Head of caudate nucleus (tissue), 42 donors: ENCODE results near the gene TCTN2.
A peak's percentile ranks its signal among the peaks of the same experiment; 100 is the strongest.

ENCODE experiments used
- DNase-seq, 42 donors: peaks; one replicate each; pipeline versions ENCODE4 v3.0.0 to v3.0.0-alpha.2; 2020 to 2021; ENCODE audit warnings: mixed read lengths in 7 of 42
- intact Hi-C: fragments of 100-400 bp; cut with DNase I; formaldehyde crosslinking; loops from one replicate; pipeline ENCODE4 v1.15.0; 2022

TCTN2 gene

DNA sequence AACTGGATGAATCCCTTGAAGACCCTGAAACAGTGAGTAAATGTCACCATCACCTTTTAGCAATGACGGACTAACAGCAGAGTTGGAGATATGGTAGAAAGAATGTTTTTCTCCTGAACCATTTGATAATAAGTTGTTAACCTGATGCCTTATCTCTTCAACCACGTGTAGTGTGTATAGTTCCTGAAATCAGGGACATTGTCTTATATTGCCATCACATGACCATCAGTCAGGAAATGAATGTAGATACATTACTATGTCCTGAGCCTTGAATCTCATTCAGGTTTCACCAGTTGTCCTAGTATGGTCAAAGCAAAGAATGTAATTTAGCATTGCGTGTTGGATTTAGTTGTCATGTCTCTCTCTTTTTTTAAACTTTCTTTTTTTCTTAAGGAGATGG, 57.0 kb downstream of the TCTN2 start:
- intact Hi-C loops = no loop called here
- DNase-seq = no peak

DNA sequence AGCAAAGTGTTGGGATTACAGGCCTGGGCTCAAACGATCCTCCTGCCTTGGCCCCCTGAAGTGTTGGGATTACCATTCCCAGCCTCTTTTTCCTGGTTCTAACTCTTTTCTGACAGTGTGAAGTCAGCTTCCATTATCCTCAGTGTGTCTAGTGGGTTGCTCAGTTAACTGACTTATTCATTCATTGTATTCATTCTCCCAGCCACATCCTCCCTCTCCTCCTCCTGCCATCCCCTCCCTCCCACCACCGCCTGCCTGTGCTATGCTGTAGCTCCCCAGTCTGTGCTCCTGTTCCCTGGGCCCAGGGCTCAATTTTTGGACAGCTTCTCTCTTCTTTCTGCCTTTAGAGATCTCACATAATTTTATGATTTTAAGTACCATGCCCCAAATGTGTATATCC, 60.7 kb downstream of the TCTN2 start:
- peak in 10 of 42 donors; percentile 7 to 53 (median 28) for DNase-seq
- intact Hi-C loops = no loop called here

DNA sequence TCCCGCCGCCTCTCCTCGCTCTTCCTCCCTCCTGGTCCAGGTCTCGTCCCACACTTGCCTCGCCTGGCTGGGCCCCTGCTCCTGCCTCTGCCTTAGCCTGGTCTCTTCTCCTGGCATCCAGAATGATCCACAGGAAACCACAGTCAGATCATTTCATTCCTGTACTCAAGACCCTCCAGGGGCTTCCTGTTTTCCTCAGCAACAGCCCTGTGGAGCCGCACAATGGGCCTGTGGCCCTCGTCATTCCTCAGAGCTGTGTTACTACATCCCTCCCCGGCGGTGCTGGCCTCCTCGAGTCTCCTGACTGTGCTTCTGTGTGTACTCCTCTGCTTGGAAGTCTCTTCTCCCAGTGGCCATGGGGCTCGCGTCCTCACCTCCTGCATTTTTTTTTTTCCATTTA, 61.3 kb downstream of the TCTN2 start:
- intact Hi-C loops = no loop called here
- DNase-seq = no peak

DNA sequence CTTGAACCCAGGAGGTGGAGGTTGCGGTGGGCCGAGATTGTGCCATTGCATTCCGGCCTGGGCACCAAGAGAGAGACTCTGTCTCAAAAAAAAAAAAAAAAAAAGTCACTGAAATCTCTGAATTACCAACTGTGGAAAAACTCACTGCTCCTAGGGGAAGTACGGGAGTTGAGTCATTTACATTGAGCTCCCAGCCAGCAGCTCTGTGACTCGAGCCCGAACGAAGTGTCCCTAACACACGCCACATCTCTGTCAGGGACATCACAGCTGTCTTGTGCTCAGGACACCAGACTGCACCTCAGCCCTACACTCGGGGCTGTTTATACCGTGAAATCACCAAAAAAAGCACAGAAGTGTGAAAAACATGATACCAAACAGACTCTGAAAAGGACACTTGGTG, 62.3 kb downstream of the TCTN2 start:
- intact Hi-C loops = no loop called here
- DNase-seq = no peak

DNA sequence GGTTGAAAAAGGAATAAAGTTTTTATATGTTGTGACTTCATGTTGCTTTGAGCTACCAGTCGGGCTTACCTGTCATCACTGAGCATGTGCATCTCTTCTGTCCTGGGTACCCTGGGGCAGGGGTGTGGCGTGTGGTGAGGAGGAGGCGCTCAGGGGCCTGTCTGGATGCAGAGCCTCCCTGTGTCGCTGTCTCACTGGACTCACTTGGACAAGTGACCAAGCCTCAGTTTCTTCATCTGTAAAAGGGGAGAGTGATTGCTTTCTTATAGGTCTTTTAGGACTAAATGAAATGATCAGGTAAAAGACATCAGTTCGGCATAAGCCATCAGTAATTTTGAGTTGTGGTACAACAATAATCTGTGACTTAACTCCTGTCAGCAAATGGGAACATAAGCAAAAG, 63.4 kb downstream of the TCTN2 start:
- intact Hi-C loops = no loop called here
- peak in 1 of 42 donors; percentile 19 for DNase-seq

DNA sequence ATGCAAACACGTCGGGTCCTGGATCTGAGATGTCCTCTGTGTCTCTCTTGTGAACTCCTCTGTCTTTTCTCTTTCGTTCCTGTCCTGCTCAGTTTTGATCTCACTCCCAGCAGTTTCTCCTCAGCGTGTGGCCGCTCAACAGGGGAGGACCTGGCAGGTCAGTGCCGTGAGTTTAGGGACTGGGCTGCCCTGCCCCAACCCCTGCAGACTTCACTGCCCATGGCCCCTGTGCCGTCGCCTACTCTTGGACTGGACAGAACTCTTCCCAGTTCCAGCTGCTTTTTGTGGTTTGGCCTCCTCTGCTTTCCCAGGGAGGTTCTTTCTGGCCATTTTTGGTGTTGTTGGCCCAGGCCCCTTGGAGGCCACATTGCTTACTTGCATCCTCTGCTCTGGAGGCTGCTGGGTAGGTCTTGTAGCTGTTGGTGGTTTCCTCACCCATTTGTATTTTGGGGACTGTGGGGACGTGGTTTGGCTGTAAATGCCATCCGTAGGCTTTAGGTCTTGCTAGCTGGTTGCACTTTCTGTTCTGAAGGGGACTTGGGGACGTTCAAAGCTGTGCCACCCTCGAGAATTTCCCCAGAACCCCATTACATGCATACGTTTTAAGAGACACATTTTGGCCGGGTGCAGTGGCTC, 71.1 kb downstream of the TCTN2 start:
- peak in 1 of 42 donors; percentile 22 for DNase-seq
- intact Hi-C loops = no loop called here

DNA sequence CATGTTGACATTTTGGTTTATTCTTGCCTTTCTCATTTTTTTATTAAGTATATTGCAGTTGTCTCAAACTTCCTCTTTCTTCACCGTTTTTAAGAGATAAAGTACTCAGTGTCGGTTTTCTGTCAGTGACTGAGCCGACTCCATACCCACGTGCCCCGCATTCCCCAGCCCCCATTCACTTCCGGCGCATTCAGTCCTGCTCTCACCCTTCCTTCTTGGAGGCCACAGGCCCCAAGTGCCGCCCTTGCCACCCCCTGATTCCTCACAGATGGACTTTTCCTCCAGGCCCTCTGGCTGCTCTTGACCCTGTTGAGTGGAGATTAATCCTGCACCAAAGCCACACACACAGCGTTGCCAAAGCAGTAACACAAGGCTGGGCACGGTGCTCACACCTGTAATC, 72.1 kb downstream of the TCTN2 start:
- intact Hi-C loops = no loop called here
- peak in 1 of 42 donors; percentile 27 for DNase-seq

DNA sequence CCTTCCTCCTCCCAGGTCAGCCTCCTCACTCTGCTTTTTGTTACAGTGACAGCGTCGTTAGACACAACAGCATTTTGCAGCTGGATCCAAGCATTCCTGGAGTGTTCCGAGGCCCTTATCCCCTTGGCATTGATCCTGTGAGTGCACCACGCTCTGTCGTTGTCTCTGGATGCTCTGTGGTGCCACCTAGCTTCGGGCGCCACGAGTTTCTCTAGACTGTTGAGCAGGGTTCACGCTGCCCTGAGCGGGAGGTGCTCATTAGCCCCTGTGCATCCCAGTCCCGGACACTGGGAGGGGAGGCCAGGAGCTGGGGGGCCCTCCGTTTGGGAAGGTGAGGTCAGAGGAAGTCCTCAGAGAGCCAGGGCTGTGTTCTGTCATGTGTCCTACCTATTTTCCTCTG, 73.9 kb downstream of the TCTN2 start:
- peak in 5 of 42 donors; percentile 6 to 37 (median 10) for DNase-seq
- intact Hi-C loops = no loop called here

DNA sequence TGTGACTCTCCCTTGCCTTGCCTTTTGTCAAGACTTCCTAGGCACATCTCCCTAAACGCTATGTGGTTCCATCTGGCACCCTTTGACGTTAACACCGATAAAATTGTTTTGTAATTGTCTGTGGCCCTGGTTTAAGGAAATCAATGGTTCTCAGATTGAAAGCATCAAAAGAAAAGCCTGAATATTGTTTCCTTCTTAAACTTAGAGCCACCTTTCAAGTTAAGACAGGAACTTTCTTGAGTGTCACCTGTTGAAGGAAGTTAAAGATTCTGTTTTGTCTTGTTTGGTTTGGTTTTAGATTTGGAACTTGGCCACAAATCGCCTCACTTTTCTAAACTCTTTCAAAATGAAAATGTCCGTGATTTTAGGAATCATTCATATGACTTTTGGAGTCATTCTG, 76.4 kb downstream of the TCTN2 start:
- no peak for DNase-seq
- intact Hi-C loops = no loop called here

DNA sequence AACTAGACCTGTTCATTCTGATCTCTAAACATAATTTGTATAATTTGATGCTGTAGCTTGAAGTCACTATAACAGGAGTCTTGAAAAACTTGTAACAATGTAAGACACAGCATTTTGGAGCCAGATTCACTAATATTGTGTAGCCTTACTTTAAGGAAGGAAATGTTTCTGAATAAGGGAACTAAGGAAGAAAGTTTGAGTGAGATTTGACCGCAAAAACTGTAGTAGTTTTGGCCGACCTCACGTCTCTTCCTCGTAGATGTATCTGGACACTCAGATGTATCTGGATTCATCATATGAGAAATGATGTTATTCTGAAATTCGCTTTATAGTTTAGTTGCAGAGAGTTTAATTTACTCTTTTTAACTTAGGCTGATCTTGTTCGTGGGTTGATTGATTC, 77.2 kb downstream of the TCTN2 start:
- intact Hi-C loops = no loop called here
- DNase-seq = no peak

DNA sequence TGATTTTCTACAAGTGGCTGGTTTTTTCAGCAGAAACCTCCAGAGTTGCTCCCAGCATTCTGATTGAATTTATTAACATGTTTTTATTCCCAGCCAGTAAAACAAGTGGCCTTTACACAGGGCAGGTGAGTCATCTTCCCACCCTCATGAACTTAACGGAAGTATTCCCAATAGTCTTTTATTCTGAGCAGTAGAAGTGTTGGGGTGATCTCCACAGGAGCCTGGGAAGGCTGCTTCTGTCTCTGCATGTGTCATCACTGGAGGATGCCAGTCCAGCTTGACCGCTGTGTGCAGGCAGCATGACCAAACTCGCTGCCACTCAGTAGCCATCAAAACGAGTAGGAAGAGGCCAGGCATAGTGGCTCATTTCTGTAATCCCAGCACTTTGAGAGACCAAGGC, 77.7 kb downstream of the TCTN2 start:
- DNase-seq = no peak
- intact Hi-C loops = no loop called here

DNA sequence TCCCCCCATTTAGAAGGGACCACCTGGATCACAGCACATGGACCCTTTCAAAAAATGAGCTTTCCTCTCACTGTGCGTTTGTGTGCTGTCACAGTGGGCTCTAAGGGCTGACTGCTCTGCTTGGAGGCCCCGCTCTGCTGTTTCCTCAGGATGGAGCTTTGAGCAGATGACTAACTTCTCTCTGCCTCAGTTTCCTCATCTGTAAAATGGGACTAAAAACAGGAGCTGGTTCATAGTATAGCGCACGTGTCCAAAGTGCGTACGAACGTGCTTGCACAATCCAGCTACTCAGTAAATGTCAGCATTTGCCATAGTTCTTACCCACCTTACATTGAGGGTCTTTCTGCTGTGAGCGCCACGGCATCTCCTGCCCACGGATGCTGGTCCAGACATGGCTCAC, 78.4 kb downstream of the TCTN2 start:
- intact Hi-C loops = no loop called here
- DNase-seq = peak in 1 of 42 donors; percentile 9

DNA sequence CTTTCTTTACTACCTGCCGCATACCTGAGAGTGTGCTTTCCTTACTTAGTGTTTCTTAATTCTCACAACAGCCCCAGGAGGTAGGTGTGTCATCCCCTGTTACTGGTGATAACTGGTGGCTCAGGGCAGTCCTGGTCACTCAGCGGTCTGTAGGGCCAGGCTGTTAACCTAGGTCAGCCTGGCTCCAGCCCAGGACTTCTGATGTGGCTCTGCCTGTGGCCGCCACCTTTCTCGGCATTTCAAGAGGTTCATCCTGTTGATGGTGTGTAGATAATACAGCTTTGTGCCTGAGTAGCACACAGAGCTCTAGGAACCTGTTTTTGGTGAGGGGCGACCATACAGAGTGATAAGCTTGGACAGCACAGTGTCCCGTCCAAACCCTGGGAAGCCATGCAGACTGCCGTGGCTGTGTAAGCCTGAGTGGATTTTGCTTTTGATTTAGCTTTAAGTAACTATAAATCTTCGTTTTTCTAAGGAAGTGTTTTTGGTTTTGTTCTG, 79.3 kb downstream of the TCTN2 start:
- intact Hi-C loops = no loop called here
- DNase-seq = no peak

DNA sequence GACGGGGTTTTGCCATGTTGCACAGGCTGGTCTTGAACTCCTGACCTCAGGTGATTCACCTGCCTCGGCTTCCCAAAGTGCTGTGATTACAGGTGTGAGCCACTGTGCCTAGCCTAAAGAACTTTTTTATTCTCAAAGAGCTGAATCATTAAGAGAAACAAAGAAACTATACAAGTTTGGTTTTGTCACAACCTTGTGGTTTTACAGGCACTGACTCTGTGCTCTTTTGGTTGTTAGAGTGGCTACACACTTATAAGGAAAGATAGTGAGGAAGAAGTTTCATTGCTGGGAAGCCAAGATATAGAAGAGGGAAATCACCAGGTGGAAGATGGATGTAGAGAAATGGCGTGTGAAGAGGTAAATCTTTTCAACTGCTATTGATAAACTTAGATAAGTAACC, 81.1 kb downstream of the TCTN2 start:
- intact Hi-C loops = no loop called here
- DNase-seq = no peak

DNA sequence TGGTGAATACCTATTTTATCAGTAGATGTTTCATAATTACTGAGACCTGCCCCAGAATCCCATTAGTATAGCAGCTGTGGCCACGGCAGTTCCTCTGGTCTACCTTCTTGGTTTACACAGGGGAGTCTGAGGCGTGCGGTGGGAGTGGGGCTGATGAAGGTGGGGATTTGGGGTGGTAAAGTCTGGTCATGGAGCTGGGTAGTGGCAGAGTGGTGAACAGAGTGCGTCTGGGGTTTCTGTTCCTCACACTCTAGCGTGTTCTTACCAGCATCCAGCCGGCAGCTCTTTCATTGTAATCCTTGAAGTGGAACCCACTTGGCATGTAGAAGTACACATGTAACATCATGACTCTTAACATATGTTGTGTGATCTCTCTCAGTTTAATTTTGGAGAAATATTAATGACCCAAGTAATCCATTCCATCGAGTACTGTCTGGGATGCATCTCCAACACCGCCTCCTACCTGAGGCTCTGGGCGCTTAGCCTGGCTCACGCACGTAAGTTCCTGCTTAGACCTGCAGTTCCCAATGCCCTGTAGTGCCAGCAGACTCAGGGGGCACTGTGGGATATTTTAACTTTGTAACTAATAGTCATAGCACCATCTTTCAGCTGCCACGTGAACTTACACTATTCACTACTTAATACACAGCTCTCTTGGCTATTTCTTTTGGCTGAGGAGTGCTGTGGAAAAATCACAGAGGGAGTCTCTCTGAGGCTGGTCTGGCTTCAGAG, 83.3 kb downstream of the TCTN2 start:
- intact Hi-C loops = no loop called here
- no peak for DNase-seq

DNA sequence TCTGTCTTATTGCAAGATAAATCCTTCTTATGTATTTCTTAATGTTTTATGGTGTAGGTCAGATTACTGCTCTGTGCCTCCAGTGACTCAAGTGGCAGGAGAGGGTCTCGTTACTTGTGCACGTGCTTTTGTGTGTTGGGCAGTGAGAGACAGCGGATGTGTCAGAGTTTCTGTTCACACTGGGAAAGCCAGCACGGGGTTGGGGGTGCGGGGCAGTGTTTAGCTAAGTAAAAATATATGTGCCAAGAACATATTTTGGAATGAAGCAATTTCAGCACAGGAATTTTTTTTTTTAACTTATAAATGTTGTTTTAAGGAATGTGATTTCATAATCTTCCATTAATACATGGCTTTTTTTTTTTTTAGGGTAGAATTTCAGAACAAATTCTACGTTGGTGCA, 86.6 kb downstream of the TCTN2 start:
- intact Hi-C loops = no loop called here
- peak in 1 of 42 donors; percentile 32 for DNase-seq
